ENCODE results near the gene CDH13.

Gene CDH13

GRCh38 chr16:82738699-82739098, 111.9 kb downstream of the CDH13 start:
- TF ChIP-seq ZFX (IDR thresholded peaks at IDR 0.05; ENCODE audit: borderline replicate concordance), result no peak
- TF ChIP-seq CTCF (IDR thresholded peaks at IDR 0.05), result no peak

GRCh38 chr16:82741073-82741615, 114.4 kb downstream of the CDH13 start:
- no peak overlapping the region for H3K27ac ChIP-seq

More at GRCh38 chr16:82738699-82739098, 111.9 kb downstream of the CDH13 start:
- H3K27ac ChIP-seq, result no peak overlapping the region

GRCh38 chr16:82744958-82745357, 118.2 kb downstream of the CDH13 start:
- H3K27ac ChIP-seq, result no peak overlapping the region
- no peak for TF ChIP-seq CTCF (IDR thresholded peaks at IDR 0.05)
- TF ChIP-seq ZFX (IDR thresholded peaks at IDR 0.05; ENCODE audit: borderline replicate concordance), result no peak

More at GRCh38 chr16:82741073-82741615, 114.4 kb downstream of the CDH13 start:
- TF ChIP-seq CTCF (IDR thresholded peaks at IDR 0.05), result no peak
- TF ChIP-seq ZFX (IDR thresholded peaks at IDR 0.05; ENCODE audit: borderline replicate concordance), result no peak

DNA sequence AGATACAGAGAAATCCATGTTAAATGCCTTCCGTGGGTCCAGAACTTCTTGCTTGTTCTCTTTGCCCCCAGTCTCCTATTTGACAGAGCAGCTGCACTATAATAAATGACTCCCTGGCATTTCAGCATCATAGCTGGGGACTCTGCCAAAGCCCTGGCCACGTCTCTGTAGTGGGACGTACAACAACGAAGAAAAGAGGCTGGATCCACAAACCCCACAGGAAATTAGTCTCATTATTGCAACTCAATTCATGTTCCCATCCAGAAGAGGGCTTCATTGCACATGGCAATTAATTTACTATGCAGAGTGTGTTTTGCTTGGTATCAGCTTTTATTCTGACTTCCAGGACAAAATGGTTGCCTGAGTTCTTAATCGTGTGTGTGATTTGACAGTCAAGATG, 121.3 kb downstream of the CDH13 start:
- no peak overlapping the region for H3K27ac ChIP-seq

DNA sequence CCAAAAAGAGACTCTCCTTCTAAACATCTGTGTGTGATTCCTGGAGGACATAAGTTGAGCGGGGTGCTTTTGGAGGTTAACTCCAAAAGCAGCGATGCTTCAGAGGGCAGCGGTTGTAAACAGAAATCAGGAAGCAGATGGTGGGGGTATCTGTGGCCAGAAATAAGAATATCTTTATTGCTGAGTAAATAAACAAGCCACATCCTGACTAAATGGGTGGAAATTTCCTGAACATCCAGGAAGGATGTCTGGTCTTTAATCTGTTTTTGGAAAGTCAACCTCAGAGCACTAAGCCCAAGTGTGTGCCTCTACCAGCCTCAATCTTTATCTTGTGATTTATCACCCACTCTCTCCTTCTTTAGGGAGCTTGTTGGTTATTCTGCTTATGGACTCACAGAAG, 123.3 kb downstream of the CDH13 start:
- no peak overlapping the region for H3K27ac ChIP-seq
- TF ChIP-seq ZFX (IDR thresholded peaks at IDR 0.05; ENCODE audit: borderline replicate concordance) (no peak), CTCF (IDR thresholded peaks at IDR 0.05) (no peak)

More for the DNA sequence above, 121.3 kb downstream of the CDH13 start:
- no peak for TF ChIP-seq ZFX (IDR thresholded peaks at IDR 0.05; ENCODE audit: borderline replicate concordance)

DNA sequence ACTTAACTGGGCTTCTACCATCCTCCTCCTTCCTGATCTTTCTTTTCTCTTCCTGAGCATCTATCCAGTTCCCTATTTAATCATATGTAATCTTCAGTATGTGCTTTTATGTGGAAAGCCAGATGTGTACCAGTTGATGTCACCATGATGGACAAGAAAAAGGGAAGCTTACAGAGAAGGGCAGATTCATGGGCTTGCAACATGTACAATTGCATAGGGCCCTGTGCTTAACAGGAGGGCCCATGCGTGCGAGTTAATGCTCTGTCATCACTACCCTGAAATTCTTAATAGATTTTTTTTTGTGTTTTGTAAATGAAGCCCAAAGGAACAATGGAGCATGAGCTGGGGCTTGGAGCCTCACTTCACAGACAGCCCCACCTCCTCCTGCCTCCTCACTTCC, 124.3 kb downstream of the CDH13 start:
- no peak overlapping the region for H3K27ac ChIP-seq
- TF ChIP-seq ZFX (IDR thresholded peaks at IDR 0.05; ENCODE audit: borderline replicate concordance) (no peak), CTCF (IDR thresholded peaks at IDR 0.05) (no peak)

DNA sequence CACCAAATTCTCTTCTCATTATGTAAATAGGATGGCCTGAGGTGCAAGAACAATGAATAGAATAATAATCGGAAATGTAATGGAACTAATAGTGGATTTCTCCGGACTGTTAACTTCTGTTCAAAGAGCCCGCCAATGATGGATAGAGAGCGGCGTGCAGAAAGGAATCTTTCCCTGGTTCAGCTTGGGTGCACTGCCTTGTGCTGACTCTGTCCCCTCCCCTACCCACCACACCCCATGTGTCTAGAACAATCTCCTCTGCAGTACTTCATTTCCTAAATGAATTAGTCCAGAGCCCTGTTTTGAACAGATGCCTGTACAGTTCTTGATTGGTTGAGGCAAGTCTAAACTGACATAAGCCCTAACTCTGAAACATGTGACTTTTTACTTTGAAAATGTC, 125.4 kb downstream of the CDH13 start:
- no peak for TF ChIP-seq CTCF (IDR thresholded peaks at IDR 0.05)
- TF ChIP-seq ZFX (IDR thresholded peaks at IDR 0.05; ENCODE audit: borderline replicate concordance), result no peak
- no peak overlapping the region for H3K27ac ChIP-seq

- no peak overlapping the region for H3K27ac ChIP-seq
- no peak for TF ChIP-seq CTCF (IDR thresholded peaks at IDR 0.05)
Measured at GRCh38 chr16:82753821-82754220, 127.1 kb downstream of the CDH13 start.
